Caki2 (cell line): ENCODE measurements around the gene PLCB1. TPM values are rescaled to one million over a fixed set of nuclear protein-coding genes. Genes with fewer than 3 reads are reported as not detected.
A peak's percentile ranks its signal among the peaks of the same experiment; 100 is the strongest.

Experiments
- DNase-seq: peaks from one replicate; pipeline ENCODE4 v3.0.0-alpha.2; 2015; ENCODE audit warnings: low read depth
- in situ Hi-C: cut with HindIII; loops from 2 replicates; pipeline ENCODE4 v1.10.0; 2016; ENCODE audit warnings: low sequenced_read_pairs, low pct_unique_long_range_greater_than_20kb, mixed read lengths
- total RNA-seq: library from RNA; depleted of rRNA; stranded (reverse); fragments of >200 nt; shearing (Covaris generic); gene quantifications from 2 replicates; pipeline ENCODE4 v1.2.3, GENCODE V29; 2014; ENCODE audit warnings: low replicate concordance

The PLCB1 gene
- total RNA-seq, 1 experiment from 2014 or later, result 2.4 TPM

GRCh38 chr20:8755340-8756118 lies 623.5 kb downstream of the PLCB1 start:
- in situ Hi-C loops, result loop anchor here (25.0 kb wide), 1 partner anchor 607 kb away; no protein-coding TSS in a partner anchor
- no peak for DNase-seq

- in situ Hi-C loops, result loop anchor here (25.0 kb wide), 1 partner anchor 606 kb away; no protein-coding TSS in a partner anchor
- DNase-seq, result peak; percentile 79
These were observed 624.3 kb downstream of the PLCB1 start for GRCh38 chr20:8756410-8756809.

- DNase-seq, result peak; percentile 80
- in situ Hi-C loops, result loop anchor here (25.0 kb wide), 1 partner anchor 605 kb away; no protein-coding TSS in a partner anchor
These were observed 625.1 kb downstream of the PLCB1 start for GRCh38 chr20:8757146-8757545.

DNA sequence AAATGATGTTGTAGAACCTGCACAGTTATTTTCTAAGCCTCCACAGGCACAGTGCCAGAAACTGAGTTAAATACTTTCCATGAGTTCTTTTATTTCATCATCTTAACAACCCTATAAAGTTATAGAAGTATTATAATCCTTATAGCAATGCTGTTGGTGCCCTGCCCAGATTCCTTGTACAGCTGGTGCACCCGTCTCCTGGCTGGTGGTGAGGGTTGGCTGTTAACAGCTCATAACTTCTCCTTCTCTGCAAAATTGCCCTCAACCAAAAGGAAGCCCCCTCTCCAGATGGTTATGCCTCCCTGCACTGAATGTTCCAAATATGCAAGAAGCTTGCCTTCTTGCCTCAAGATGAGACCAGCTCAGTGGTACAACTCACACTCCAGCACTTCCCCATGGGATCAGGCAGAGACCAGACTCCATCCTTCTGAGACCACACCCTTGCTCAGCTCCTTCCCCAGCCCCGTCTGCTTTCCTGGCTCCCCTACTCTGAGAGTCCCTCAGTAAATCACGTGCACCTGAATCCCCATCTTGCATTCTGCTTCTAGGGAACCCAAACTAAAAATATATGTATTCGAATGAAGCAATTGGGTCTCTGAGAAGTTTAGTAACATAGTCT lies 632.4 kb downstream of the PLCB1 start:
- in situ Hi-C loops, result loop anchor here (25.0 kb wide), 1 partner anchor 598 kb away; no protein-coding TSS in a partner anchor
- no peak for DNase-seq

DNA sequence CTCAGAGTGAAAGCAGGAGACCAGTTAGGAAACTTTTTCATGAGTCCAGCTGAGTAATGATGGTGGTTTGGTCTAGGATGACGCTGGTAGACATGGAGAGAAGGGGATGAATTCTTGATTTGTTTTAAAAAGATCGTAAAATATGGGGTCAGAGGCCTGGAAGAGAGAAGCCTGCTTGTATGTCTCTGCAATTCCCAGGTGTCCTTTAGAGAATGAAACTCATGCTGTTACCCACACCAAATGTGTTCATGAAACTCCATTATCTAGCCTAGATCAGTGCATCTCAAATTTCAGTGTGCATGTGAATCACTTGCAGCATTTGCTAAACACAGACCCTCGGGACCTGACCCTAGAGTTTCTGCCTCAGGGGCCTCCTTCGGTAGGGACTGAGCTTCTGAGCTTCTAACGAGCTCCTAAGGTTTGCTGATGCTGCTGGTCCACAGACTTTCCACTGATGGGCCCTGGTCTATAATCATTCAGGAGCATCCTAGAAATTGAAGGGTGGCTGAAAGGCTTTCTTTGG lies 634.9 kb downstream of the PLCB1 start:
- no peak for DNase-seq
- in situ Hi-C loops, result loop anchor here (25.0 kb wide), 1 partner anchor 595 kb away; no protein-coding TSS in a partner anchor

DNA sequence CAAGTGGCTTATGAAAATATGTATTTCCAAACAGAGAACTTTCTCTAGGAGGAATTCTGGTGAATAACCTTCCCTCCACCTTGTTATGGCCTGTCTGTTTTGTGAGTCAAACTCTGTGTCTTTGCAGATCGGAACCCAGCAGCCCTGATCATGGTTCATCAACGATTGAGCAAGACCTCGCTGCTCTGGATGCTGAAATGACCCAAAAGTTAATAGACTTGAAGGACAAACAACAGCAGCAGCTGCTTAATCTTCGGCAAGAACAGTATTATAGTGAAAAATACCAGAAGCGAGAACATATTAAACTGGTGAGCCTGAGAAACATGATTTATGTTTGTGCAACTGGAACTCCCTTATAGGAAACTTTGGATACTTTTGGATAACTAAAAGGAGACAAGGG lies 642.3 kb downstream of the PLCB1 start:
- in situ Hi-C loops, result loop anchor here (25.0 kb wide), 1 partner anchor 588 kb away; no protein-coding TSS in a partner anchor
- no peak for DNase-seq

GRCh38 chr20:8777911-8778310 lies 645.8 kb downstream of the PLCB1 start:
- in situ Hi-C loops, result no loop called here
- DNase-seq, result no peak

- in situ Hi-C loops, result no loop called here
These were observed 646.3 kb downstream of the PLCB1 start for GRCh38 chr20:8778387-8778786.

GRCh38 chr20:8780915-8781314 lies 648.8 kb downstream of the PLCB1 start:
- in situ Hi-C loops, result no loop called here
- no peak for DNase-seq

More at GRCh38 chr20:8778387-8778786, 646.3 kb downstream of the PLCB1 start:
- DNase-seq, result no peak

DNA sequence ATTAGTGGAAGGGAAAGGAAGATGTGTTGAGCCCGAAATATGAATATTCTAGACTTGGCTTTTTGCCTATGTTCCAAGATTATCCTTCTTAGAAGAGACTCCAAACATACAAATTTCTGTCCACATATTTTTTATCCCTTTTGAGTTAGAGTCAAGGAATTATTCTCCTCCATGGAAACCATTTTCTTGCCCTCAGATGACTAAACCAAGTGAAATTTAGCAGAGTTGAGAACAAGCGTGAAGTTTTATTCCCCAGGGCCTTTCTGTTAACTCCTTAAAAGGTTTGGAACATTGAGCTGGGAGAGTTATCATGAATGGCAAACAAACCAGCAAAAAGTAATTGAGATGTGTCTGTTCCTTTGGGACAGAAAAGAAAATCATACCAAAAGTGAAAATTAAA lies 650.7 kb downstream of the PLCB1 start:
- in situ Hi-C loops, result no loop called here
- DNase-seq, result no peak

DNA sequence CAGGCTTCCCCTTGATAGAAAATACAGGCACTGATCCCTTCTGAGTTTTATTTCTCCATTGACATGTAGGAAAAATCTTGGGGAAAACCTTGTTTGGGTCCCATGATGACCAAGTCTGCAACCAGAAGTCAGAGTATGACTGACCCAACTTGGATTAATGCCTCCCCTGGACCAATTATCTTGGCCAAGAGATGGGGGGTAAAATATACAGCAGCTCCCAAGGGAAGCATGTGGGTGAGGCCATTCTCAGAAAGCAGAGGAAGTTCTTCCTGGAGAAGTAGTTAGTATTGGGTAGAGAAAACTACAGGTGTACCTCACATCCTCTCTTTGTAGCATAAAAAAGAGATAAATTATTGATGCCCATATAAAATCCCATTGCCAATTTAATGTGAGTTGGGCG lies 651.7 kb downstream of the PLCB1 start:
- DNase-seq, result no peak
- in situ Hi-C loops, result no loop called here

GRCh38 chr20:8786383-8786782 lies 654.3 kb downstream of the PLCB1 start:
- DNase-seq, result no peak
- in situ Hi-C loops, result no loop called here

- in situ Hi-C loops, result no loop called here
- DNase-seq, result no peak
These were observed 655.0 kb downstream of the PLCB1 start for GRCh38 chr20:8787090-8787489.

GRCh38 chr20:8788275-8788674 lies 656.2 kb downstream of the PLCB1 start:
- no peak for DNase-seq
- in situ Hi-C loops, result no loop called here

DNA sequence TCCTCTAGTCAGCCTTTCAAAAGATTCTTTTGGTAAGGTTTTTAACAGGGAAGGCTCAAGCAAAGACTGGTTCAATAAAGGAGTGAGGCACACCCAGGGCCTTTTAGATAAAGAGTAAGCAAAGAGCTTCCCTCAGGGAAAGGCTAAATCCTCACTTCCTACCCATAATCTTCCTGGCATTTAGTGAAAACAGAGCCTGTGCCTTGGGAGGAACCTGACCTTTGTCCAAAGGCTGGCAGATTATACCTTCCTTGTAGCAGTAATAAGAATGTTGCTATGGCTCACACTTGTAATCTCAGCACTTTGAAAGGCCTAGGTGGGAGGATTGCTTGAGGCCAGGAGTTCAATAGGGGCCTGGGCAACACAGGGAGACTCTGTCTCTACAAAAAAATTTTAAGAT lies 656.8 kb downstream of the PLCB1 start:
- in situ Hi-C loops, result no loop called here
- DNase-seq, result no peak

DNA sequence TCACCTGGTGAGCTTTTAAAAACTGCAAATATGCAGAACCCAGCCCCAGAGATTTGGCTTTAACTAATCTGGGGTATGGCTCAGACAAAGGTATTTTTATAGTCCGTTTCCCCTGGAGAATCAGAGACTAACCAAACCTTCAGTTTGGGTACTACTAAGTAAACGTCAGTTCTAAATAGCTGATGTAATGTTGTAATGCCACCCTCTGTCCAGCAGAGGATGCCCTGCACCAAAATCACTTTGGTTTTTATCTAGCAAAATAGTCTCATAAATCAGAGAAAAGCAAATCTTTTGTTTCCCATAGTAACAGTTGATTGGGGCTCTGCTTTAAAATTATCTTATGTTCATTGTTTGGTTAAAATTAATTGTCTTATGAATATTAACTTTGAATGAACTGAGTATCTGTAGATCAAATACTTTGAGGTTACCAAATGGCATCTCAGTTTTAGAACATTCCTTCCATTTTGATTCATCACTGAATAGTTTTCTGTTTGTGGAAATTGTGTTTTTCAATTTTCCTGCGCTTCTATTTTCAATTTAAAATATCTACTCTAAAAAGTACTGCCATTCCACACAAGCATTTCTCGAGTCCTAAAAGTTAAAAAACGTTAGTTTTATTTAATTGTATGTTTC lies 658.5 kb downstream of the PLCB1 start:
- in situ Hi-C loops, result no loop called here
- DNase-seq, result peak; percentile 42

GRCh38 chr20:8795404-8795803 lies 663.3 kb downstream of the PLCB1 start:
- in situ Hi-C loops, result no loop called here
- no peak for DNase-seq

- in situ Hi-C loops, result no loop called here
- DNase-seq, result no peak
These were observed 664.1 kb downstream of the PLCB1 start for GRCh38 chr20:8796088-8796660.
